OCI-LY3 (cell line): ENCODE results near the gene CKAP4.

ENCODE experiments used
- H2AFZ ChIP-seq: fragments of 200-600, 300-600 bp; shearing (Covaris generic); 2 replicates; pipeline ENCODE4 v1.6.0; 2014; ENCODE audit warnings: antibody characterized with exemption, low read depth, low read length
- H3K27ac ChIP-seq: fragments of 200-600, 300-600 bp; sonication (generic); 2 replicates; pipeline ENCODE4 v1.5.1; 2014; ENCODE audit warnings: mild to moderate bottlenecking, low read length, moderate library complexity, mixed read lengths
- H3K27me3 ChIP-seq: fragments of 200-600, 300-600 bp; sonication (generic); 2 replicates; pipeline ENCODE4 v1.6.1; 2014; ENCODE audit warnings: low read depth, low read length, mixed read lengths
- H3K36me3 ChIP-seq: fragments of 200-600, 300-600 bp; sonication (generic); replicated peaks from 2 replicates; pipeline ENCODE3; 2014; ENCODE audit warnings: low read depth, low read length, mixed read lengths
- H3K4me1 ChIP-seq: fragments of 300-600, 200-600 bp; sonication (generic); 2 replicates; pipeline ENCODE4 v1.6.1; 2014; ENCODE audit warnings: low read length, mixed read lengths
- H3K4me2 ChIP-seq: fragments of 200-600, 300-600 bp; sonication (generic); 2 replicates; pipeline ENCODE4 v1.6.1; 2014; ENCODE audit warnings: low read length, mixed read lengths
- H3K4me3 ChIP-seq: fragments of 300-600, 200-600 bp; sonication (generic); 2 replicates; pipeline ENCODE4 v1.5.1; 2014; ENCODE audit warnings: antibody characterized with exemption, mild to moderate bottlenecking, low read length, moderate library complexity
- H3K79me2 ChIP-seq: fragments of 300-600, 200-600 bp; shearing (Covaris generic); 2 replicates; pipeline ENCODE4 v1.6.1; 2014; ENCODE audit warnings: mild to moderate bottlenecking, low read length, mixed read lengths
- H3K9ac ChIP-seq: fragments of 300-600, 200-600 bp; shearing (Covaris generic); 2 replicates; pipeline ENCODE4 v1.6.0; 2014; ENCODE audit warnings: mild to moderate bottlenecking, low read length, moderate library complexity
- H3K9me3 ChIP-seq: fragments of 200-600, 300-600 bp; shearing (Covaris generic); 2 replicates; pipeline ENCODE4 v1.6.1; 2014; ENCODE audit warnings: low read length, mixed read lengths; ENCODE audit not compliant: insufficient read depth
- H4K20me1 ChIP-seq: fragments of 200-600, 300-600 bp; sonication (generic); 2 replicates; pipeline ENCODE4 v1.6.1; 2016; ENCODE audit warnings: low read length, mixed read lengths; ENCODE audit not compliant: insufficient read depth
- CTCF ChIP-seq: fragments of 200-600, 300-600 bp; sonication (generic); IDR thresholded peaks from 2 replicates; pipeline ENCODE4 v1.5.1; 2014; ENCODE audit warnings: antibody characterized with exemption, low read length, low read depth
- EZH2phosphoT487 ChIP-seq: fragments of 200-600 bp; shearing (Covaris generic); IDR thresholded peaks from 2 replicates; pipeline ENCODE4 v1.6.1; 2018; ENCODE audit warnings: antibody characterized with exemption, mixed run types, low read depth

The CKAP4 gene

GRCh38 chr12:106251631-106252455 lies 4.0 kb upstream of the CKAP4 start:
- Histone ChIP-seq H3K4me3 (no peak overlapping the region), H3K79me2 (no peaks in the 10 kb centered on the region), H3K36me3 (no peaks in the 10 kb centered on the region), H2AFZ (no peak overlapping the region), H3K9me3 (no peaks in the 10 kb centered on the region), H4K20me1 (no peaks in the 10 kb centered on the region), H3K9ac (no peak overlapping the region), H3K27ac (no peak overlapping the region), H3K4me1 (no peaks in the 10 kb centered on the region), H3K4me2 (no peak overlapping the region), H3K27me3 (peaks cover 31% of the 10 kb centered on the region)
- TF ChIP-seq CTCF (no peak), EZH2phosphoT487 (no peak)

GRCh38 chr12:106249411-106250135 lies 1.8 kb upstream of the CKAP4 start:
- Histone ChIP-seq H3K9ac (no peak overlapping the region), H3K4me1 (no peaks in the 10 kb centered on the region), H3K27me3 (peaks cover 25% of the 10 kb centered on the region), H3K9me3 (no peaks in the 10 kb centered on the region), H3K27ac (no peak overlapping the region), H2AFZ (no peak overlapping the region), H3K4me3 (no peak overlapping the region), H4K20me1 (no peaks in the 10 kb centered on the region), H3K4me2 (no peak overlapping the region), H3K36me3 (no peaks in the 10 kb centered on the region), H3K79me2 (no peaks in the 10 kb centered on the region)
- TF ChIP-seq CTCF (no peak), EZH2phosphoT487 (no peak)

- no peaks in the 10 kb centered on the region for H3K36me3 ChIP-seq
- no peaks in the 10 kb centered on the region for H4K20me1 ChIP-seq
- H3K4me3 ChIP-seq: peak overlapping the region; percentile 74
- peak overlapping the region; percentile 55 for H3K4me2 ChIP-seq
- no peak overlapping the region for H3K9ac ChIP-seq
- no peak overlapping the region for H2AFZ ChIP-seq
- no peaks in the 10 kb centered on the region for H3K79me2 ChIP-seq
- H3K27me3 ChIP-seq: peaks cover 25% of the 10 kb centered on the region
- no peak for TF ChIP-seq EZH2phosphoT487
- no peak for TF ChIP-seq CTCF
- H3K27ac ChIP-seq: no peak overlapping the region
- H3K9me3 ChIP-seq: no peaks in the 10 kb centered on the region
- no peaks in the 10 kb centered on the region for H3K4me1 ChIP-seq
Measured at GRCh38 chr12:106248846-106249371, 1.1 kb upstream of the CKAP4 start.

- Histone ChIP-seq H3K36me3 (no peaks in the 10 kb centered on the region), H3K9ac (peak overlapping the region; percentile 16; the same call in 1 of the 2 replicates), H3K4me3 (peak overlapping the region; percentile 74), H3K4me2 (peak overlapping the region; percentile 55), H4K20me1 (no peaks in the 10 kb centered on the region), H3K9me3 (no peaks in the 10 kb centered on the region), H3K79me2 (no peaks in the 10 kb centered on the region), H2AFZ (no peak overlapping the region), H3K4me1 (no peaks in the 10 kb centered on the region), H3K27ac (no peak overlapping the region), H3K27me3 (peaks cover 25% of the 10 kb centered on the region)
- no peak for TF ChIP-seq EZH2phosphoT487
- TF ChIP-seq CTCF: no peak
Measured at GRCh38 chr12:106248312-106248845, 559 bp upstream of the CKAP4 start.
